ENCODE data around the gene ITIH3. TPM values are rescaled to one million over a fixed set of nuclear protein-coding genes. Genes with fewer than 3 reads are reported as not detected.

Gene ITIH3
- total and polyA plus RNA-seq, 10 of the 15 experiments (the other 5 are each of a cell fraction or from before 2014, with no cell fraction given), result 0.07 to 0.17 (median 0.15) TPM; not detected in 7

GRCh38 chr3:52834871-52835501 is 40.4 kb downstream of the ITIH3 start, which contains the start of gene MUSTN1:
TSS of gene MUSTN1 (minus strand) at chr3:52835019. CDS start at chr3:52834948, 71 bp downstream.
- FAIRE-seq (no peak), DNase-seq (ENCODE audit: low read depth, low spot score) (no peak), ATAC-seq (no peak)
- intact Hi-C loops (cut with micrococcal nuclease; ENCODE audit: unreplicated experiment) (no loop called here), in situ Hi-C loops (cut with MboI) (no loop called here)
- WGBS (ENCODE audit: insufficient coverage, insufficient replicate concordance, low lambda C conversion rate, missing lambda C conversion rate), result 94% methylated on average over 10 of the region's 11 CpGs
- Histone ChIP-seq H3K27me3 (replicated peaks in 1 of 2; ENCODE audit: control insufficient read depth in 2 of 2, insufficient read depth in 2 of 2, low read length in 1 of 2) (no peaks in the 10 kb centered on the region), H3K27ac (ENCODE audit: control insufficient read depth, insufficient read depth) (no peak within 1 kb of the TSS), H3K4me2 (ENCODE audit: control insufficient read depth, insufficient read depth) (no peak within 1 kb of the TSS), H3K36me3 (ENCODE audit: control insufficient read depth in 2 of 2, insufficient read depth in 2 of 2, low read length in 1 of 2) (peaks cover under 1 to 2% of the 10 kb centered on the region in 2 experiments; a peak in 3 of 4 replicates), H3K4me3 (no peak within 1 kb of the TSS), H3K79me2 (ENCODE audit: control insufficient read depth, insufficient read depth, low read length) (no peaks in the 10 kb centered on the region), H4K20me1 (ENCODE audit: control insufficient read depth, insufficient read depth) (no peaks in the 10 kb centered on the region), H2AFZ (ENCODE audit: control insufficient read depth, low read depth, low read length) (no peak within 1 kb of the TSS), H3K9me3 (replicated peaks; ENCODE audit: control insufficient read depth, insufficient read depth, low read length) (no peaks in the 10 kb centered on the region), H3K4me1 (ENCODE audit: control insufficient read depth, insufficient read depth, low read length) (no peaks in the 10 kb centered on the region; the same call in 1 of the 2 replicates), H3K9ac (ENCODE audit: control insufficient read depth, insufficient read depth, low read length) (no peak within 1 kb of the TSS)
- BruUV-seq (replicated peaks), result no TSS peak
- RAD21 ChIA-PET (ENCODE audit: unreplicated experiment), result no interaction called here
- SMC1A ChIA-PET (ENCODE audit: uncharacterized antibody, unreplicated experiment), result no interaction called here
- CTCF ChIA-PET, result interaction anchor here (1.0 kb wide), 1 partner anchor 14 kb away, joined by 3 read pairs; no protein-coding TSS in a partner anchor
- TF ChIP-seq ZBTB11 (CRISPR knock-in tag; IDR thresholded peaks at IDR 0.05) (no peak), ZBTB33 (IDR thresholded peaks at IDR 0.05) (no peak), ZBED1 (IDR thresholded peaks at IDR 0.05; ENCODE audit: borderline replicate concordance) (no peak), ZNF217 (IDR thresholded peaks at IDR 0.05) (no peak), RELB (IDR thresholded peaks at IDR 0.05; ENCODE audit: low read depth) (no peak), SP1 (IDR thresholded peaks at IDR 0.05; ENCODE audit: low read depth, low read length) (no peak), RCOR1 (conservative IDR thresholded peaks at IDR 0.05; ENCODE audit: low read depth, low read length) (no peak)
- POLR2A ChIA-PET, result no interaction called here
